HEK293 (cell line): ENCODE measurements around the gene KCTD2.

Experiments used
- CTCF ChIA-PET: fragments of 350-600 bp; formaldehyde crosslinking; extraction: SDS; loops from one replicate; lab custom pipeline; 2021; ENCODE audit warnings: antibody characterized with exemption; lab: Yijun Ruan, JAX
- POLR2A ChIA-PET: fragments of 300-600 bp; formaldehyde crosslinking; extraction: SDS; loops from one replicate; lab custom pipeline; 2020; ENCODE audit warnings: antibody characterized with exemption, inconsistent platforms; lab: Yijun Ruan, JAX
- H3K27ac ChIP-seq: fragments of 200-500 bp; sonication (Bioruptor generic); 2 replicates; pipeline ENCODE4 v1.5.1; 2014; ENCODE audit warnings: low read depth, low read length, control low read depth, inconsistent platforms; ENCODE audit errors: extremely low read depth
- H3K36me3 ChIP-seq, 2 experiments: fragments of 200-500 bp in 1 of 2; sonication (Bioruptor generic) in 1 of 2; 1 replicate in 1 of 2; 2 replicates in 1 of 2; pipeline ENCODE4 v1.5.1; 2014 to 2017; ENCODE audit warnings: inconsistent platforms in 2 of 2, low read length in 2 of 2; ENCODE audit not compliant: control insufficient read depth in 2 of 2, insufficient read depth in 1 of 2
- H3K4me1 ChIP-seq: fragments of 200-500 bp; sonication (Bioruptor generic); 2 replicates; pipeline ENCODE4 v1.5.1; 2014; ENCODE audit warnings: mild to moderate bottlenecking, low read length, inconsistent platforms; ENCODE audit not compliant: control insufficient read depth, insufficient read depth
- H3K4me3 ChIP-seq: 2 replicates; pipeline ENCODE4 v1.5.1; 2011; ENCODE audit warnings: low read depth, mild to moderate bottlenecking, control low read depth, low read length, moderate library complexity
- H3K9me3 ChIP-seq: fragments of 200-500 bp; sonication (Bioruptor generic); 2 replicates; pipeline ENCODE4 v1.5.1; 2014; ENCODE audit warnings: low read depth, low read length, inconsistent platforms; ENCODE audit not compliant: control insufficient read depth, insufficient read depth
- FEZF1 ChIP-seq: fragments of 450-650 bp; formaldehyde crosslinking; IDR thresholded peaks from 2 replicates; pipeline ENCODE4 v1.5.1; 2016; ENCODE audit warnings: missing biosample characterization, missing genetic modification characterization
- GLIS1 ChIP-seq: fragments of 450-650 bp; formaldehyde crosslinking; IDR thresholded peaks from 2 replicates; pipeline ENCODE4 v1.5.1; 2016; ENCODE audit warnings: missing biosample characterization, missing genetic modification characterization
- IKZF3 ChIP-seq: fragments of 450-650 bp; IDR thresholded peaks from 2 replicates; pipeline ENCODE4 v1.5.0; 2018; ENCODE audit warnings: missing biosample characterization, mild to moderate bottlenecking, missing genetic modification characterization, moderate library complexity
- KLF10 ChIP-seq: fragments of 450-650 bp; IDR thresholded peaks from 2 replicates; pipeline ENCODE4 v1.5.1; 2018; ENCODE audit warnings: missing biosample characterization, mild to moderate bottlenecking, missing genetic modification characterization
- KLF9 ChIP-seq: fragments of 450-650 bp; formaldehyde crosslinking; IDR thresholded peaks from 2 replicates; pipeline ENCODE4 v1.5.1; 2016; ENCODE audit warnings: missing biosample characterization, missing genetic modification characterization, low read depth
- SP2 ChIP-seq: fragments of 450-650 bp; formaldehyde crosslinking; IDR thresholded peaks from 2 replicates; pipeline ENCODE4 v1.5.1; 2016; ENCODE audit warnings: missing biosample characterization, missing genetic modification characterization
- ZBTB17 ChIP-seq: fragments of 450-650 bp; formaldehyde crosslinking; IDR thresholded peaks from 2 replicates; pipeline ENCODE4 v1.5.1; 2016; ENCODE audit warnings: missing biosample characterization, missing genetic modification characterization
- ZBTB20 ChIP-seq: fragments of 450-650 bp; formaldehyde crosslinking; IDR thresholded peaks from 2 replicates; pipeline ENCODE4 v1.5.1; 2016; ENCODE audit warnings: missing biosample characterization, missing genetic modification characterization
- ZBTB7A ChIP-seq: fragments of 450-650 bp; formaldehyde crosslinking; IDR thresholded peaks from 2 replicates; pipeline ENCODE4 v1.5.1; 2016; ENCODE audit warnings: low read depth, missing biosample characterization, missing genetic modification characterization
- ZNF19 ChIP-seq: fragments of 450-650 bp; formaldehyde crosslinking; IDR thresholded peaks from 2 replicates; pipeline ENCODE4; 2016; ENCODE audit warnings: missing biosample characterization, missing genetic modification characterization, low read depth
- ZNF354C ChIP-seq: fragments of 450-650 bp; formaldehyde crosslinking; IDR thresholded peaks from 2 replicates; pipeline ENCODE4 v1.5.1; 2016; ENCODE audit warnings: missing biosample characterization, missing genetic modification characterization, low read depth, borderline replicate concordance
- ZNF404 ChIP-seq: fragments of 450-650 bp; formaldehyde crosslinking; IDR thresholded peaks from 2 replicates; pipeline ENCODE4 v1.5.1; 2017; ENCODE audit warnings: missing biosample characterization, missing genetic modification characterization
- ZNF473 ChIP-seq: fragments of 450-650 bp; formaldehyde crosslinking; IDR thresholded peaks from 2 replicates; pipeline ENCODE4 v1.5.1; 2017; ENCODE audit warnings: missing biosample characterization, missing genetic modification characterization
- ZNF501 ChIP-seq: fragments of 450-650 bp; formaldehyde crosslinking; IDR thresholded peaks from 2 replicates; pipeline ENCODE4 v1.5.1; 2016; ENCODE audit warnings: missing biosample characterization, missing genetic modification characterization
- ZNF549 ChIP-seq: fragments of 450-650 bp; IDR thresholded peaks from 2 replicates; pipeline ENCODE4 v1.5.1; 2018; ENCODE audit warnings: missing biosample characterization, missing genetic modification characterization, mild to moderate bottlenecking, inconsistent platforms, moderate library complexity
- ZNF623 ChIP-seq: fragments of 450-650 bp; formaldehyde crosslinking; IDR thresholded peaks from 2 replicates; pipeline ENCODE4 v1.5.1; 2016; ENCODE audit warnings: missing biosample characterization, missing genetic modification characterization
- TF ChIP-seq, protein P1 (sequence below): fragments of 450-650 bp; formaldehyde crosslinking; conservative IDR thresholded peaks from 2 replicates; pipeline ENCODE4 v1.5.1; 2016; ENCODE audit warnings: low read depth, missing biosample characterization, missing genetic modification characterization
- TF ChIP-seq, protein P2 (sequence below): sonication (generic); formaldehyde crosslinking; IDR thresholded peaks from 2 replicates; pipeline ENCODE4 v1.8.1; 2022; ENCODE audit warnings: mild to moderate bottlenecking, moderate library complexity, missing genetic modification reagents
- TF ChIP-seq, protein P3 (sequence below): fragments of 450-650 bp; formaldehyde crosslinking; IDR thresholded peaks from 2 replicates; pipeline ENCODE4 v1.5.1; 2016; ENCODE audit warnings: missing biosample characterization, missing genetic modification characterization
- TF ChIP-seq, protein P4 (sequence below): fragments of 450-650 bp; formaldehyde crosslinking; optimal IDR thresholded peaks from 2 replicates; pipeline ENCODE3; 2016; ENCODE audit warnings: missing biosample characterization, mild to moderate bottlenecking, missing genetic modification characterization
- TF ChIP-seq, protein P5 (sequence below): fragments of 450-650 bp; formaldehyde crosslinking; IDR thresholded peaks from 2 replicates; pipeline ENCODE4 v1.5.0; 2017; ENCODE audit warnings: missing biosample characterization, missing genetic modification characterization, borderline replicate concordance
- TF ChIP-seq, protein P6 (sequence below): fragments of 450-650 bp; formaldehyde crosslinking; IDR thresholded peaks from 2 replicates; pipeline ENCODE4 v1.5.1; 2016; ENCODE audit warnings: missing biosample characterization, missing genetic modification characterization
- TF ChIP-seq, protein P7 (sequence below): IDR thresholded peaks from 2 replicates; pipeline ENCODE4 v1.6.1; 2011; ENCODE audit warnings: mild to moderate bottlenecking, low read depth, low read length, borderline replicate concordance

Gene KCTD2

DNA sequence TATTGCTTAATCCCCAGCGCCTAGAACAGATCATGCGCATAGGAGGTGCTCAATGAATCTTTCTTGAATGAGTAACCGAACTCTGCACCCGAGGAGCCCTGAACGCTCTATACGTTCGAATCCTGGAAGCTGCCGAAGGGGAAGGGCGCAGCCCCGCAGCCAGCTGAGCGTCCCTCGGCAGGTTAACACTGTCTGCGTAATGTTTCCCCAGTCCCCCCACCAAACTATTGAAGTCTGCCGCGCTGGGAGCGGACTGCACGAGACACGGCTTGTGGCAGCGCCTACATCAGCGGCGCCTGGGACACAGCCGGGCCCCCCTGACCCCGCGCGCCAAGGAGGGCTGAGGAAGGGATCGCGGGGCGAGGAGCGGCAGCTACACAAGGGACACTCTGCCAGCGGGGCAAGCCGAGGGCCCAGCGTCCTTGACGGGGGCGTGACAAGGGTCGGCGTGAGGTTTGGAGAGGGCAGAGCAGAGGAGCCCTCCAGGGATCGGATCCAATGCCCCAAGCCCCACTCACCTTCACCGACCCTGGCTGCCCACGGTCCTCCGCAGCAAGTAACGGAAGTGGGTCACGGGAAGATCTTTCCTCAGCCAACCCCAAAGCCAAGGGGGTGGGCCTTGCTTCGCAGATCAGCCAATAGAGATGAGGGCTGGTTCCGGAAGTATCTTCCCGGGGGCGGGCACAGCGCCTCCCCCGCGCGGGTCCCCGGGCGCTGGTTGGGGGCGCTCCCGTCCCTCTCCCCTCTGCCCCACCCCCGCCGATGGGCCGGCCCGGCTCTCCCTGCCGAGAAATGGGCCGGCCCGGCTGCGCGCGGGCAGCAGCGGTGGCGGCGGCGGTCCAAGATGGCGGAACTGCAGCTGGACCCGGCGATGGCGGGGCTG, at the start of gene KCTD2, which contains the start of gene ATP5PD (continued):
- TF ChIP-seq, protein P1, sequence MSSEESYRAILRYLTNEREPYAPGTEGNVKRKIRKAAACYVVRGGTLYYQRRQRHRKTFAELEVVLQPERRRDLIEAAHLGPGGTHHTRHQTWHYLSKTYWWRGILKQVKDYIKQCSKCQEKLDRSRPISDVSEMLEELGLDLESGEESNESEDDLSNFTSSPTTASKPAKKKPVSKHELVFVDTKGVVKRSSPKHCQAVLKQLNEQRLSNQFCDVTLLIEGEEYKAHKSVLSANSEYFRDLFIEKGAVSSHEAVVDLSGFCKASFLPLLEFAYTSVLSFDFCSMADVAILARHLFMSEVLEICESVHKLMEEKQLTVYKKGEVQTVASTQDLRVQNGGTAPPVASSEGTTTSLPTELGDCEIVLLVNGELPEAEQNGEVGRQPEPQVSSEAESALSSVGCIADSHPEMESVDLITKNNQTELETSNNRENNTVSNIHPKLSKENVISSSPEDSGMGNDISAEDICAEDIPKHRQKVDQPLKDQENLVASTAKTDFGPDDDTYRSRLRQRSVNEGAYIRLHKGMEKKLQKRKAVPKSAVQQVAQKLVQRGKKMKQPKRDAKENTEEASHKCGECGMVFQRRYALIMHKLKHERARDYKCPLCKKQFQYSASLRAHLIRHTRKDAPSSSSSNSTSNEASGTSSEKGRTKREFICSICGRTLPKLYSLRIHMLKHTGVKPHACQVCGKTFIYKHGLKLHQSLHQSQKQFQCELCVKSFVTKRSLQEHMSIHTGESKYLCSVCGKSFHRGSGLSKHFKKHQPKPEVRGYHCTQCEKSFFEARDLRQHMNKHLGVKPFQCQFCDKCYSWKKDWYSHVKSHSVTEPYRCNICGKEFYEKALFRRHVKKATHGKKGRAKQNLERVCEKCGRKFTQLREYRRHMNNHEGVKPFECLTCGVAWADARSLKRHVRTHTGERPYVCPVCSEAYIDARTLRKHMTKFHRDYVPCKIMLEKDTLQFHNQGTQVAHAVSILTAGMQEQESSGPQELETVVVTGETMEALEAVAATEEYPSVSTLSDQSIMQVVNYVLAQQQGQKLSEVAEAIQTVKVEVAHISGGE (tag by site-specific recombination), result peak; percentile 79
- TF ChIP-seq, protein P2, sequence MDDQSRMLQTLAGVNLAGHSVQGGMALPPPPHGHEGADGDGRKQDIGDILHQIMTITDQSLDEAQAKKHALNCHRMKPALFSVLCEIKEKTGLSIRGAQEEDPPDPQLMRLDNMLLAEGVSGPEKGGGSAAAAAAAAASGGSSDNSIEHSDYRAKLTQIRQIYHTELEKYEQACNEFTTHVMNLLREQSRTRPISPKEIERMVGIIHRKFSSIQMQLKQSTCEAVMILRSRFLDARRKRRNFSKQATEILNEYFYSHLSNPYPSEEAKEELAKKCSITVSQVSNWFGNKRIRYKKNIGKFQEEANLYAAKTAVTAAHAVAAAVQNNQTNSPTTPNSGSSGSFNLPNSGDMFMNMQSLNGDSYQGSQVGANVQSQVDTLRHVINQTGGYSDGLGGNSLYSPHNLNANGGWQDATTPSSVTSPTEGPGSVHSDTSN (CRISPR knock-in tag), result peak; percentile 83
- peak; percentile 96 for TF ChIP-seq ZBTB7A (tag by site-specific recombination)
- TF ChIP-seq IKZF3, result peak; percentile 35; the same call in 1 of the 2 replicates
- peak; percentile 54 for TF ChIP-seq GLIS1 (tag by site-specific recombination)
- peak; percentile 94 for TF ChIP-seq ZBTB17 (tag by site-specific recombination)

DNA sequence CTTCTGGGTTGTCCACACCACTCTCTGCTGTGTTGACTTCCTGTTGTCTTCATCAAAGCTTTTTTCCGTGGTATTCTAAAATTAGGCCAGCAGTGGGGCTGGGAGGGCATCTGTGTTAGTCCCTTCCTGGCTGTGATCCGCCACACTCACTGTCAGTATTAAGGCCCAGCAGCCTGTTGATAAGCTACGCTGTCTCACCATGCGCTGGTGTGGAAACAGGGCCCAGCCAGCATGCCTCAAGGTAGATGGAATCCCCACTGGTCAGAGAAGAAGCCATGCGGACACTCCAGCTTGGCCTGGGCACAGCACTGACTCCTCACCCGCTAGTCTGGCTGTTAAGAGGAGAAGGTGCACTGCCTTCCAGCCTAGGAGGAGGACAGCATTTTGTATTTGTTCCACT, 48.2 kb upstream of the KCTD2 start:
- CTCF ChIA-PET, result interaction anchor here (0.6 to 1.9 kb wide), 4 partner anchors 12 to 75 kb away, joined by 3 to 9 read pairs (median 4); partner anchors contain the start of gene OTOP2
- no peaks in the 10 kb centered on the region for H3K9me3 ChIP-seq
- peaks cover 11 to 38% of the 10 kb centered on the region in 2 experiments; a peak in 2 of 3 replicates for H3K36me3 ChIP-seq
- POLR2A ChIA-PET, result interaction anchor here (1.4 to 2.3 kb wide), 4 partner anchors 11 to 16 kb away, joined by 4 to 8 read pairs (median 6); partner anchors contain the start of genes CDR2L and MRPL58
- no peaks in the 10 kb centered on the region for H3K4me1 ChIP-seq
- H3K27ac ChIP-seq, result no peak overlapping the region
- no peak overlapping the region for H3K4me3 ChIP-seq
- TF ChIP-seq, protein P3, sequence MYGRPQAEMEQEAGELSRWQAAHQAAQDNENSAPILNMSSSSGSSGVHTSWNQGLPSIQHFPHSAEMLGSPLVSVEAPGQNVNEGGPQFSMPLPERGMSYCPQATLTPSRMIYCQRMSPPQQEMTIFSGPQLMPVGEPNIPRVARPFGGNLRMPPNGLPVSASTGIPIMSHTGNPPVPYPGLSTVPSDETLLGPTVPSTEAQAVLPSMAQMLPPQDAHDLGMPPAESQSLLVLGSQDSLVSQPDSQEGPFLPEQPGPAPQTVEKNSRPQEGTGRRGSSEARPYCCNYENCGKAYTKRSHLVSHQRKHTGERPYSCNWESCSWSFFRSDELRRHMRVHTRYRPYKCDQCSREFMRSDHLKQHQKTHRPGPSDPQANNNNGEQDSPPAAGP (tag by site-specific recombination), result no peak
- TF ChIP-seq ZBTB20, result no peak
- no peak for TF ChIP-seq FEZF1
- no peak for TF ChIP-seq ZNF623 (tag by site-specific recombination)
- TF ChIP-seq, protein P4, sequence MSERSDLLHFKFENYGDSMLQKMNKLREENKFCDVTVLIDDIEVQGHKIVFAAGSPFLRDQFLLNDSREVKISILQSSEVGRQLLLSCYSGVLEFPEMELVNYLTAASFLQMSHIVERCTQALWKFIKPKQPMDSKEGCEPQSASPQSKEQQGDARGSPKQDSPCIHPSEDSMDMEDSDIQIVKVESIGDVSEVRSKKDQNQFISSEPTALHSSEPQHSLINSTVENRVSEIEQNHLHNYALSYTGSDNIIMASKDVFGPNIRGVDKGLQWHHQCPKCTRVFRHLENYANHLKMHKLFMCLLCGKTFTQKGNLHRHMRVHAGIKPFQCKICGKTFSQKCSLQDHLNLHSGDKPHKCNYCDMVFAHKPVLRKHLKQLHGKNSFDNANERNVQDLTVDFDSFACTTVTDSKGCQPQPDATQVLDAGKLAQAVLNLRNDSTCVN, result no peak
- no peak for TF ChIP-seq ZNF473 (tag by site-specific recombination)
- no peak for TF ChIP-seq SP2 (tag by site-specific recombination)
- no peak for TF ChIP-seq ZNF404
- TF ChIP-seq, protein P5, sequence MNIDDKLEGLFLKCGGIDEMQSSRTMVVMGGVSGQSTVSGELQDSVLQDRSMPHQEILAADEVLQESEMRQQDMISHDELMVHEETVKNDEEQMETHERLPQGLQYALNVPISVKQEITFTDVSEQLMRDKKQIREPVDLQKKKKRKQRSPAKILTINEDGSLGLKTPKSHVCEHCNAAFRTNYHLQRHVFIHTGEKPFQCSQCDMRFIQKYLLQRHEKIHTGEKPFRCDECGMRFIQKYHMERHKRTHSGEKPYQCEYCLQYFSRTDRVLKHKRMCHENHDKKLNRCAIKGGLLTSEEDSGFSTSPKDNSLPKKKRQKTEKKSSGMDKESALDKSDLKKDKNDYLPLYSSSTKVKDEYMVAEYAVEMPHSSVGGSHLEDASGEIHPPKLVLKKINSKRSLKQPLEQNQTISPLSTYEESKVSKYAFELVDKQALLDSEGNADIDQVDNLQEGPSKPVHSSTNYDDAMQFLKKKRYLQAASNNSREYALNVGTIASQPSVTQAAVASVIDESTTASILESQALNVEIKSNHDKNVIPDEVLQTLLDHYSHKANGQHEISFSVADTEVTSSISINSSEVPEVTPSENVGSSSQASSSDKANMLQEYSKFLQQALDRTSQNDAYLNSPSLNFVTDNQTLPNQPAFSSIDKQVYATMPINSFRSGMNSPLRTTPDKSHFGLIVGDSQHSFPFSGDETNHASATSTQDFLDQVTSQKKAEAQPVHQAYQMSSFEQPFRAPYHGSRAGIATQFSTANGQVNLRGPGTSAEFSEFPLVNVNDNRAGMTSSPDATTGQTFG, result no peak
- TF ChIP-seq ZNF549 (tag by site-specific recombination), result no peak
- TF ChIP-seq, protein P6, sequence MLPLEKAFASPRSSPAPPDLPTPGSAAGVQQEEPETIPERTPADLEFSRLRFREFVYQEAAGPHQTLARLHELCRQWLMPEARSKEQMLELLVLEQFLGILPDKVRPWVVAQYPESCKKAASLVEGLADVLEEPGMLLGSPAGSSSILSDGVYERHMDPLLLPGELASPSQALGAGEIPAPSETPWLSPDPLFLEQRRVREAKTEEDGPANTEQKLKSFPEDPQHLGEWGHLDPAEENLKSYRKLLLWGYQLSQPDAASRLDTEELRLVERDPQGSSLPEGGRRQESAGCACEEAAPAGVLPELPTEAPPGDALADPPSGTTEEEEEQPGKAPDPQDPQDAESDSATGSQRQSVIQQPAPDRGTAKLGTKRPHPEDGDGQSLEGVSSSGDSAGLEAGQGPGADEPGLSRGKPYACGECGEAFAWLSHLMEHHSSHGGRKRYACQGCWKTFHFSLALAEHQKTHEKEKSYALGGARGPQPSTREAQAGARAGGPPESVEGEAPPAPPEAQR (tag by site-specific recombination), result no peak
- TF ChIP-seq ZNF19 (tag by site-specific recombination), result no peak
- TF ChIP-seq ZNF354C (tag by site-specific recombination), result no peak
- TF ChIP-seq KLF9 (tag by site-specific recombination), result no peak
- no peak for TF ChIP-seq KLF10 (tag by site-specific recombination)
- no peak for TF ChIP-seq ZNF501 (tag by site-specific recombination)
- TF ChIP-seq, protein P7, sequence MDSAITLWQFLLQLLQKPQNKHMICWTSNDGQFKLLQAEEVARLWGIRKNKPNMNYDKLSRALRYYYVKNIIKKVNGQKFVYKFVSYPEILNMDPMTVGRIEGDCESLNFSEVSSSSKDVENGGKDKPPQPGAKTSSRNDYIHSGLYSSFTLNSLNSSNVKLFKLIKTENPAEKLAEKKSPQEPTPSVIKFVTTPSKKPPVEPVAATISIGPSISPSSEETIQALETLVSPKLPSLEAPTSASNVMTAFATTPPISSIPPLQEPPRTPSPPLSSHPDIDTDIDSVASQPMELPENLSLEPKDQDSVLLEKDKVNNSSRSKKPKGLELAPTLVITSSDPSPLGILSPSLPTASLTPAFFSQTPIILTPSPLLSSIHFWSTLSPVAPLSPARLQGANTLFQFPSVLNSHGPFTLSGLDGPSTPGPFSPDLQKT, result no peak
